Panc1 (cell line): ENCODE measurements around the gene OTOGL. TPM values are rescaled to one million over a fixed set of nuclear protein-coding genes. Genes with fewer than 3 reads are reported as not detected.
"Not testable (repeated sequence)": the region's sequence is repeated elsewhere in the genome, so short reads cannot be mapped to it uniquely, and the experiment has no call there.

ENCODE experiments used
- ATAC-seq: fragments of 200-7000 bp; cut with Tn5 transposase; 2 replicates; pipeline ENCODE4 v1.9.1; 2020; ENCODE audit warnings: mild to moderate bottlenecking, moderate library complexity
- BruUV-seq: library from RNA; stranded (reverse); fragments of 400-500 nt; replicated peaks from 2 replicates; lab custom pipeline; 2021; lab: Mats Ljungman, UMichigan
- CTCF ChIA-PET: fragments of 300-600 bp; sonication (Branson Sonifier 250); formaldehyde crosslinking; loops from one replicate; lab custom pipeline; 2022; ENCODE audit warnings: antibody characterized with exemption; lab: Charles Lee
- POLR2A ChIA-PET: fragments of 300-600 bp; sonication (Branson Sonifier 250); formaldehyde crosslinking; loops from one replicate; lab custom pipeline; 2022; ENCODE audit warnings: antibody characterized with exemption; lab: Charles Lee
- DNase-seq: peaks from one replicate; pipeline ENCODE4 v3.0.0-alpha.2; 2010; ENCODE audit warnings: low read depth, low spot score
- H3K27ac ChIP-seq: 2 replicates; pipeline ENCODE4 v1.5.1; 2011; ENCODE audit warnings: mild to moderate bottlenecking, low read length, inconsistent platforms
- H3K27me3 ChIP-seq: fragments of 200-500 bp; sonication (Bioruptor generic); 2 replicates; pipeline ENCODE4 v1.6.0; 2014; ENCODE audit warnings: low read length, inconsistent platforms; ENCODE audit not compliant: control insufficient read depth, insufficient read depth
- H3K36me3 ChIP-seq: fragments of 200-500 bp; sonication (Bioruptor generic); 2 replicates; pipeline ENCODE4 v1.5.1; 2014; ENCODE audit warnings: inconsistent platforms, mild to moderate bottlenecking, low read length, moderate library complexity; ENCODE audit not compliant: control insufficient read depth, insufficient read depth
- H3K4me1 ChIP-seq: 2 replicates; pipeline ENCODE4 v1.5.1; 2011; ENCODE audit warnings: inconsistent platforms, mild to moderate bottlenecking, low read length, moderate library complexity; ENCODE audit not compliant: control insufficient read depth, insufficient read depth
- H3K4me3 ChIP-seq, 2 experiments: 2 replicates each; pipeline ENCODE4 v1.5.1; 2011 to 2012; ENCODE audit warnings: low read depth in 2 of 2, low read length in 2 of 2, mild to moderate bottlenecking in 2 of 2, inconsistent platforms in 1 of 2, moderate library complexity in 1 of 2
- H3K9me3 ChIP-seq: fragments of 200-500 bp; sonication (Bioruptor generic); 2 replicates; pipeline ENCODE4 v1.5.1; 2014; ENCODE audit warnings: low read depth, mild to moderate bottlenecking, inconsistent platforms, low read length, moderate library complexity; ENCODE audit not compliant: control insufficient read depth, insufficient read depth
- CTCF ChIP-seq: fragments of 450-650 bp; IDR thresholded peaks from 2 replicates; pipeline ENCODE4 v1.5.1; 2017; ENCODE audit warnings: mild to moderate bottlenecking
- POLR2AphosphoS5 ChIP-seq: IDR thresholded peaks from 2 replicates; pipeline ENCODE4 v1.6.1; 2012; ENCODE audit warnings: mild to moderate bottlenecking, low read depth, low read length, moderate library complexity
- SIN3A ChIP-seq: IDR thresholded peaks from 2 replicates; pipeline ENCODE4 v1.6.1; 2012; ENCODE audit warnings: low read depth, mild to moderate bottlenecking, low read length, moderate library complexity, borderline replicate concordance; ENCODE audit not compliant: insufficient read depth
- TCF7L2 ChIP-seq: IDR thresholded peaks from 2 replicates; pipeline ENCODE4 v1.6.1; 2011; ENCODE audit warnings: mild to moderate bottlenecking, low read depth, low read length, inconsistent platforms
- in situ Hi-C: cut with HindIII; loops from 2 replicates; pipeline ENCODE4 v1.10.0; 2016; ENCODE audit warnings: low sequenced_read_pairs, low pct_unique_long_range_greater_than_20kb
- intact Hi-C: fragments of 100-400 bp; cut with micrococcal nuclease; formaldehyde crosslinking; loops from one replicate; pipeline ENCODE4 v1.10.0; 2022; ENCODE audit not compliant: unreplicated experiment
- total RNA-seq: library from RNA; stranded (reverse); gene quantifications from one replicate; pipeline ENCODE4 v1.2.1, GENCODE V29; 2021; ENCODE audit not compliant: unreplicated experiment
- TF ChIP-seq, protein P1 (sequence below), 2 experiments: IDR thresholded peaks; 2 replicates each; pipeline ENCODE4 v1.6.1; 2011 to 2012; ENCODE audit warnings: low read depth in 2 of 2, control low read depth in 1 of 2, low read length in 1 of 2, mild to moderate bottlenecking in 1 of 2, moderate library complexity in 1 of 2; ENCODE audit not compliant: insufficient read depth in 1 of 2

The OTOGL gene
- total RNA-seq, 1 experiment from 2014 or later = not detected

DNA sequence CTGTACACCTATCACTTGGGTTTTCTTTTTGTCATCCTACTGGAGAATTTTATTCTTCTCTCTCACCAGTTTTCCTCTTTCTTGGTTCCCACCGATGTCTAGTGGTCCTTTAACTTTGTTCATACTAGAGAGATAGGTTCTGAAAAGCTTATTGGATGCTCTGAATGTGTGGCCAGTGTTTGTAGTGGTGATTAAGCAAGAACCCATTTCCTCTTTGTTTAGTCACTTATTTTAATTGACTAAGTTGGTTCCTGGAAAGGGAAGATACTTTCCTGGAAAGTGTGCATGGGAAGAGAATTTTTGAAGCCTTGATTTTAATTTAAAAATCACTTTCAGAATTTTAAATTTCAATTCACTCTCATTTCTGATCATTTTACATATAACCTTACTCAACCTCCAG lies 127.2 kb downstream of the OTOGL start:
- Histone ChIP-seq H3K27me3 (no peaks in the 10 kb centered on the region), H3K9me3 (no peaks in the 10 kb centered on the region), H3K4me3 (no peak overlapping the region), H3K4me1 (no peaks in the 10 kb centered on the region), H3K27ac (no peak overlapping the region), H3K36me3 (no peaks in the 10 kb centered on the region; the same call in 1 of the 2 replicates)
- intact Hi-C loops (no loop called here), in situ Hi-C loops (no loop called here)
- ChIA-PET POLR2A (no interaction called here), CTCF (no interaction called here)
- DNase-seq (no peak), ATAC-seq (no peak)
- TF ChIP-seq POLR2AphosphoS5 (no peak), TCF7L2 (no peak), SIN3A (no peak), CTCF (no peak)
- TF ChIP-seq, protein P1, sequence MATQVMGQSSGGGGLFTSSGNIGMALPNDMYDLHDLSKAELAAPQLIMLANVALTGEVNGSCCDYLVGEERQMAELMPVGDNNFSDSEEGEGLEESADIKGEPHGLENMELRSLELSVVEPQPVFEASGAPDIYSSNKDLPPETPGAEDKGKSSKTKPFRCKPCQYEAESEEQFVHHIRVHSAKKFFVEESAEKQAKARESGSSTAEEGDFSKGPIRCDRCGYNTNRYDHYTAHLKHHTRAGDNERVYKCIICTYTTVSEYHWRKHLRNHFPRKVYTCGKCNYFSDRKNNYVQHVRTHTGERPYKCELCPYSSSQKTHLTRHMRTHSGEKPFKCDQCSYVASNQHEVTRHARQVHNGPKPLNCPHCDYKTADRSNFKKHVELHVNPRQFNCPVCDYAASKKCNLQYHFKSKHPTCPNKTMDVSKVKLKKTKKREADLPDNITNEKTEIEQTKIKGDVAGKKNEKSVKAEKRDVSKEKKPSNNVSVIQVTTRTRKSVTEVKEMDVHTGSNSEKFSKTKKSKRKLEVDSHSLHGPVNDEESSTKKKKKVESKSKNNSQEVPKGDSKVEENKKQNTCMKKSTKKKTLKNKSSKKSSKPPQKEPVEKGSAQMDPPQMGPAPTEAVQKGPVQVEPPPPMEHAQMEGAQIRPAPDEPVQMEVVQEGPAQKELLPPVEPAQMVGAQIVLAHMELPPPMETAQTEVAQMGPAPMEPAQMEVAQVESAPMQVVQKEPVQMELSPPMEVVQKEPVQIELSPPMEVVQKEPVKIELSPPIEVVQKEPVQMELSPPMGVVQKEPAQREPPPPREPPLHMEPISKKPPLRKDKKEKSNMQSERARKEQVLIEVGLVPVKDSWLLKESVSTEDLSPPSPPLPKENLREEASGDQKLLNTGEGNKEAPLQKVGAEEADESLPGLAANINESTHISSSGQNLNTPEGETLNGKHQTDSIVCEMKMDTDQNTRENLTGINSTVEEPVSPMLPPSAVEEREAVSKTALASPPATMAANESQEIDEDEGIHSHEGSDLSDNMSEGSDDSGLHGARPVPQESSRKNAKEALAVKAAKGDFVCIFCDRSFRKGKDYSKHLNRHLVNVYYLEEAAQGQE (IDR thresholded peaks at IDR 0.05; ENCODE audit: insufficient read depth in 1 of 2, low read depth in 2 of 2, low read length in 1 of 2) = no peak
- no TSS peak for BruUV-seq

DNA sequence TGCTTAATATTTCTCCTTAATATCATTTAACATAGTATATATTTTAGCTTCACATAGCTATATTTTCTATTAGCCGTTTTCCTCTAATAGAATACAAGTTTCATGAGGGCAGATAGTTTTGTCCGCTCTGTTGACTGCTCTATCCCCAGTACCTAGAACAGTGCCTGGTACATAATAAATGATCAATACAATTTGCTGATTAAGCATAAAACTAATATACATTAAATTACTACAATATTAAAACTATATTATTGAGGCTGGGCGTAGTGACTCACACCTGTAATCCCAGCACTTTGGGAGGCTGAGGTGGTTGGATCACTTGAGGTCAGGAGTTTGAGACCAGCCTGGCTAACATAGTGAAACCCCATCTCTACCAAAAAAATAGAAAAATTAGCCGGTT lies 128.6 kb downstream of the OTOGL start:
- POLR2A ChIA-PET, CTCF ChIA-PET, H3K9me3 ChIP-seq, DNase-seq, BruUV-seq, H3K4me1 ChIP-seq, in situ Hi-C loops, H3K27ac ChIP-seq, ATAC-seq, H3K27me3 ChIP-seq, intact Hi-C loops, H3K4me3 ChIP-seq, H3K36me3 ChIP-seq: not testable (repeated sequence)

GRCh38 chr12:80230068-80230467 lies 130.7 kb downstream of the OTOGL start:
- Histone ChIP-seq H3K27me3 (no peaks in the 10 kb centered on the region), H3K9me3 (no peaks in the 10 kb centered on the region), H3K36me3 (no peaks in the 10 kb centered on the region; the same call in 1 of the 2 replicates), H3K27ac (no peak overlapping the region), H3K4me1 (no peaks in the 10 kb centered on the region), H3K4me3 (no peak overlapping the region)
- ATAC-seq (no peak), DNase-seq (no peak)
- ChIA-PET CTCF (no interaction called here), POLR2A (no interaction called here)
- no peak for TF ChIP-seq CTCF
- TF ChIP-seq TCF7L2 = no peak
- TF ChIP-seq, protein P1 (IDR thresholded peaks at IDR 0.05; ENCODE audit: insufficient read depth in 1 of 2, low read depth in 2 of 2, low read length in 1 of 2) = no peak
- no peak for TF ChIP-seq POLR2AphosphoS5
- TF ChIP-seq SIN3A = no peak
- no TSS peak for BruUV-seq
- in situ Hi-C loops = no loop called here
- intact Hi-C loops = no loop called here
